Liver (tissue), 9 donors: ENCODE measurements around the gene PARD3B. TPM values are rescaled to one million over a fixed set of nuclear protein-coding genes. Genes with fewer than 3 reads are reported as not detected.

Experiments
- DNase-seq: peaks from one replicate; pipeline ENCODE4 v3.0.0-alpha.2; 2017; ENCODE audit warnings: low spot score
- H3K27ac ChIP-seq, 2 donors: one replicate each; pipeline ENCODE4 v1.7.0; 2013; ENCODE audit warnings: inconsistent platforms in 2 of 2, low read length in 2 of 2, control low read depth in 1 of 2, low read depth in 1 of 2, mild to moderate bottlenecking in 1 of 2
- H3K27me3 ChIP-seq, 4 donors: one replicate each; pipeline versions ENCODE4 v1.6.1 to v1.7.0; 2013; ENCODE audit warnings: low read length in 3 of 4, inconsistent platforms in 1 of 4, mild to moderate bottlenecking in 1 of 4, moderate library complexity in 1 of 4; ENCODE audit not compliant: control insufficient read depth in 4 of 4, insufficient read depth in 4 of 4
- H3K36me3 ChIP-seq, 4 donors: one replicate each; pipeline versions ENCODE4 v1.6.1 to v1.7.0; 2013; ENCODE audit warnings: low read length in 3 of 4, mild to moderate bottlenecking in 3 of 4, low read depth in 1 of 4, moderate library complexity in 1 of 4; ENCODE audit not compliant: control insufficient read depth in 4 of 4, insufficient read depth in 3 of 4
- H3K4me1 ChIP-seq, 4 donors: one replicate each; pipeline versions ENCODE4 v1.6.1 to v1.7.0; 2013; ENCODE audit warnings: low read length in 3 of 4, mild to moderate bottlenecking in 3 of 4, moderate library complexity in 1 of 4; ENCODE audit not compliant: control insufficient read depth in 4 of 4, insufficient read depth in 4 of 4
- H3K4me3 ChIP-seq, 3 donors: one replicate each; pipeline versions ENCODE4 v1.6.1 to v1.7.0; 2013; ENCODE audit warnings: low read length in 3 of 3, control low read depth in 1 of 3, low read depth in 1 of 3, mild to moderate bottlenecking in 1 of 3
- H3K9ac ChIP-seq, 2 donors: one replicate each; pipeline ENCODE4 v1.7.0; 2013; ENCODE audit warnings: low read length in 2 of 2, mild to moderate bottlenecking in 2 of 2, moderate library complexity in 2 of 2, control low read depth in 1 of 2, low read depth in 1 of 2
- H3K9me3 ChIP-seq, 4 donors: one replicate each; pipeline versions ENCODE4 v1.6.1 to v1.7.0; 2013; ENCODE audit warnings: low read length in 3 of 4; ENCODE audit not compliant: control insufficient read depth in 4 of 4
- ATF3 ChIP-seq: IDR thresholded peaks from 2 replicates; pipeline ENCODE4 v1.6.1; 2016; ENCODE audit warnings: antibody characterized with exemption
- CTCF ChIP-seq: fragments of 150-350 bp; IDR thresholded peaks from 2 replicates; pipeline ENCODE4 v1.5.1; 2017; ENCODE audit warnings: improper control_type of control experiment, low read depth, low read length; ENCODE audit not compliant: missing input control
- EGR1 ChIP-seq, 2 donors: IDR thresholded peaks; 2 replicates each; pipeline ENCODE4 v1.6.1; 2016 to 2018; ENCODE audit warnings: antibody characterized with exemption in 2 of 2, low read depth in 2 of 2
- FOXA1 ChIP-seq: IDR thresholded peaks from 2 replicates; pipeline ENCODE4 v1.6.1; 2016; ENCODE audit warnings: antibody characterized with exemption
- FOXA2 ChIP-seq: IDR thresholded peaks from 2 replicates; pipeline ENCODE4 v1.6.1; 2016; ENCODE audit warnings: antibody characterized with exemption
- HNF4A ChIP-seq, 2 donors: conservative IDR thresholded peaks; 2 replicates each; pipeline ENCODE4 v1.6.1; 2016; ENCODE audit warnings: antibody characterized with exemption in 2 of 2, mild to moderate bottlenecking in 2 of 2
- HNF4G ChIP-seq: IDR thresholded peaks from 2 replicates; pipeline ENCODE4 v1.6.1; 2016; ENCODE audit warnings: antibody characterized with exemption
- JUND ChIP-seq, 2 donors: IDR thresholded peaks; 2 replicates each; pipeline ENCODE4 v1.6.1; 2016; ENCODE audit warnings: antibody characterized with exemption in 2 of 2
- MAX ChIP-seq: IDR thresholded peaks from 2 replicates; pipeline ENCODE4 v1.6.1; 2016; ENCODE audit warnings: antibody characterized with exemption
- NR2F2 ChIP-seq: IDR thresholded peaks from 2 replicates; pipeline ENCODE4 v1.6.1; 2016; ENCODE audit warnings: antibody characterized with exemption
- RAD21 ChIP-seq, 2 donors: IDR thresholded peaks; 2 replicates each; pipeline ENCODE4 v1.6.1; 2016; ENCODE audit warnings: antibody characterized with exemption in 2 of 2, mild to moderate bottlenecking in 2 of 2
- REST ChIP-seq: IDR thresholded peaks from 2 replicates; pipeline ENCODE4 v1.6.1; 2016; ENCODE audit warnings: antibody characterized with exemption, mild to moderate bottlenecking
- RXRA ChIP-seq, 2 donors: IDR thresholded peaks; 2 replicates each; pipeline ENCODE4 v1.6.1; 2017 to 2018; ENCODE audit warnings: antibody characterized with exemption in 2 of 2, mild to moderate bottlenecking in 1 of 2
- SP1 ChIP-seq: IDR thresholded peaks from 2 replicates; pipeline ENCODE4 v1.6.1; 2018; ENCODE audit warnings: antibody characterized with exemption, mild to moderate bottlenecking
- TAF1 ChIP-seq: conservative IDR thresholded peaks from 2 replicates; pipeline ENCODE4 v1.6.1; 2016; ENCODE audit warnings: antibody characterized with exemption, mild to moderate bottlenecking
- YY1 ChIP-seq: IDR thresholded peaks from 2 replicates; pipeline ENCODE4 v1.6.1; 2016; ENCODE audit warnings: antibody characterized with exemption, mild to moderate bottlenecking
- ZBTB33 ChIP-seq: IDR thresholded peaks from 2 replicates; pipeline ENCODE4 v1.6.1; 2016; ENCODE audit warnings: antibody characterized with exemption
- WGBS: extraction: QIAGEN DNeasy Blood & Tissue Kit; methylation state at CpG from one replicate; pipeline ENCODE4 v1.1.7; 2013; 5-methylcytosine and 5-hydroxymethylcytosine counted together
- polyA plus RNA-seq, 2 donors: library from polyadenylated mRNA; stranded (reverse) in 1 of 2; unstranded in 1 of 2; fragments of 200-250 nt in 1 of 2; fragments of >200 nt in 1 of 2; fragmentation: Nextera tagmentation in 1 of 2; extraction: Ambion mirVana in 1 of 2; gene quantifications; one replicate each; pipeline versions ENCODE4 v1.2.1 to v1.2.3, GENCODE V29; 2013 to 2015
- total RNA-seq, 2 donors: library from RNA; depleted of rRNA; stranded (reverse); fragments of >200 nt; gene quantifications; one replicate each; pipeline ENCODE4 v1.2.3, GENCODE V29; 2014
- donor health status: healthy.
- donor health status: healthy.
- donor health status: healthy.
- donor health status: healthy.
- donor health status: healthy.

PARD3B gene
- total and polyA plus RNA-seq, 4 donors = 1.1 to 10.3 (median 3.7) TPM

GRCh38 chr2:204632410-204632809 is 87.1 kb downstream of the PARD3B start:
- no peak overlapping the region for H3K9ac ChIP-seq
- TF ChIP-seq SP1 (no peak), FOXA1 (no peak)
- H3K36me3 ChIP-seq = no peaks in the 10 kb centered on the region
- DNase-seq = no peak
- WGBS = 97% methylated on average over 3 of the region's 3 CpGs
- H3K27me3 ChIP-seq = no peaks in the 10 kb centered on the region
- H3K27ac ChIP-seq = no peak overlapping the region
- H3K4me3 ChIP-seq = no peak overlapping the region
- no peaks in the 10 kb centered on the region for H3K4me1 ChIP-seq
- H3K9me3 ChIP-seq = no peaks in the 10 kb centered on the region

- no peaks in the 10 kb centered on the region for H3K9me3 ChIP-seq
- no peak overlapping the region for H3K27ac ChIP-seq
- H3K36me3 ChIP-seq = no peaks in the 10 kb centered on the region
- peaks cover 0 to 1% (median 0%) of the 10 kb centered on the region in 4 donors for H3K4me1 ChIP-seq
- H3K27me3 ChIP-seq = no peaks in the 10 kb centered on the region
- WGBS = 98% methylated on average over 3 of the region's 3 CpGs
- H3K9ac ChIP-seq = no peak overlapping the region
- no peak overlapping the region for H3K4me3 ChIP-seq
- no peak for TF ChIP-seq ZBTB33
- TF ChIP-seq NR2F2 = no peak
- TF ChIP-seq HNF4A (conservative IDR thresholded peaks at IDR 0.05) = no peak
- TF ChIP-seq FOXA2 = no peak
- TF ChIP-seq REST = no peak
- TF ChIP-seq SP1 = no peak
- no peak for TF ChIP-seq HNF4G
- no peak for TF ChIP-seq MAX
- no peak for TF ChIP-seq JUND (IDR thresholded peaks at IDR 0.05)
- TF ChIP-seq FOXA1 = no peak
- TF ChIP-seq TAF1 = no peak
- no peak for TF ChIP-seq EGR1 (IDR thresholded peaks at IDR 0.05; ENCODE audit: low read depth in 2 of 2)
- TF ChIP-seq RAD21 (IDR thresholded peaks at IDR 0.05) = no peak
- TF ChIP-seq CTCF = no peak
- no peak for TF ChIP-seq YY1
- no peak for TF ChIP-seq ATF3
- TF ChIP-seq RXRA (IDR thresholded peaks at IDR 0.05) = no peak
- no peak for DNase-seq
Measured at GRCh38 chr2:204634564-204634963, 89.3 kb downstream of the PARD3B start.
